ENCODE results near the gene XRCC5.
"Not testable (repeated sequence)": the region's sequence is repeated elsewhere in the genome, so short reads cannot be mapped to it uniquely, and the experiment has no call there.

Gene XRCC5

GRCh38 chr2:216206041-216206703, 97.0 kb downstream of the XRCC5 start:
- no peak for DNase-seq

- no peak for DNase-seq
Observed at GRCh38 chr2:216206821-216207220, 97.7 kb downstream of the XRCC5 start.

GRCh38 chr2:216208661-216209060, 99.5 kb downstream of the XRCC5 start:
- not testable (repeated sequence) for DNase-seq

- peak; percentile 7 for DNase-seq
Observed at GRCh38 chr2:216210701-216211540, 101.8 kb downstream of the XRCC5 start.

- no peak for DNase-seq
Observed at GRCh38 chr2:216211614-216212145, 102.5 kb downstream of the XRCC5 start.

GRCh38 chr2:216214768-216215167, 105.6 kb downstream of the XRCC5 start:
- no peak for DNase-seq

GRCh38 chr2:216215658-216216390, 106.7 kb downstream of the XRCC5 start:
- peak; percentile 26 for DNase-seq

- DNase-seq, result no peak
Observed at GRCh38 chr2:216216951-216217903, 108.1 kb downstream of the XRCC5 start.

- DNase-seq, result no peak
Observed at GRCh38 chr2:216217904-216218260, 108.7 kb downstream of the XRCC5 start.

- no peak for DNase-seq
Observed at GRCh38 chr2:216219861-216220260, 110.7 kb downstream of the XRCC5 start.

GRCh38 chr2:216220976-216221375, 111.8 kb downstream of the XRCC5 start:
- DNase-seq, result no peak

- no peak for DNase-seq
Observed at GRCh38 chr2:216221811-216222210, 112.7 kb downstream of the XRCC5 start.

- no peak for DNase-seq
Observed at GRCh38 chr2:216222650-216223352, 113.7 kb downstream of the XRCC5 start.

- DNase-seq, result no peak
Observed at GRCh38 chr2:216224388-216224787, 115.2 kb downstream of the XRCC5 start.

GRCh38 chr2:216229277-216229914, 120.2 kb downstream of the XRCC5 start:
- no peak for DNase-seq

- no peak for DNase-seq
Observed at GRCh38 chr2:216231867-216232266, 122.7 kb downstream of the XRCC5 start.

- DNase-seq, result no peak
Observed at GRCh38 chr2:216232721-216233120, 123.6 kb downstream of the XRCC5 start.

- DNase-seq, result no peak
Observed at GRCh38 chr2:216233281-216233995, 124.3 kb downstream of the XRCC5 start.

GRCh38 chr2:216234106-216234505, 125.0 kb downstream of the XRCC5 start:
- DNase-seq, result no peak

GRCh38 chr2:216235462-216235861, 126.3 kb downstream of the XRCC5 start:
- DNase-seq, result no peak

Data from NCI-H1694 (cell line).